GM12878 (cell line): ENCODE measurements around the gene GINM1. TPM values are rescaled to one million over a fixed set of nuclear protein-coding genes. Genes with fewer than 3 reads are reported as not detected.
A peak's percentile ranks its signal among the peaks of the same experiment; 100 is the strongest.

ENCODE experiments used
- CREM ChIP-seq: IDR thresholded peaks from 2 replicates; pipeline ENCODE4 v1.6.1; 2014; ENCODE audit warnings: antibody characterized with exemption, low read depth
- ESRRA ChIP-seq: IDR thresholded peaks from 2 replicates; pipeline ENCODE4 v1.6.1; 2012; ENCODE audit warnings: mild to moderate bottlenecking, low read length, improper control_type of control experiment
- IKZF1 ChIP-seq: fragments of 450-650 bp; conservative IDR thresholded peaks from 2 replicates; pipeline ENCODE4 v1.6.1; 2017; ENCODE audit warnings: antibody characterized with exemption, mild to moderate bottlenecking
- LARP7 ChIP-seq: fragments of 450-650 bp; IDR thresholded peaks from 2 replicates; pipeline ENCODE4 v1.6.1; 2017; ENCODE audit warnings: mild to moderate bottlenecking
- NR2C1 ChIP-seq: fragments of 450-650 bp; IDR thresholded peaks from 2 replicates; pipeline ENCODE4 v1.6.1; 2017; ENCODE audit warnings: antibody characterized with exemption, mild to moderate bottlenecking, moderate library complexity
- NRF1 ChIP-seq: conservative IDR thresholded peaks from 2 replicates; pipeline ENCODE4 v1.6.1; 2011; ENCODE audit warnings: mild to moderate bottlenecking, low read depth, low read length, improper control_type of control experiment
- PAX5 ChIP-seq: IDR thresholded peaks from 2 replicates; pipeline ENCODE4 v1.6.1; 2011; ENCODE audit warnings: low read depth, low read length, borderline replicate concordance
- POLR2AphosphoS5 ChIP-seq: IDR thresholded peaks from 2 replicates; pipeline ENCODE4 v1.6.1; 2011; ENCODE audit warnings: mild to moderate bottlenecking, low read length, inconsistent platforms
- RAD21 ChIP-seq: IDR thresholded peaks from 2 replicates; pipeline ENCODE4 v1.6.1; 2011; ENCODE audit warnings: mild to moderate bottlenecking, low read depth, low read length, moderate library complexity; ENCODE audit not compliant: insufficient read depth
- RCOR1 ChIP-seq: conservative IDR thresholded peaks from 2 replicates; pipeline ENCODE4 v1.6.1; 2012; ENCODE audit warnings: low read depth, low read length, improper control_type of control experiment
- RUNX3 ChIP-seq: IDR thresholded peaks from 2 replicates; pipeline ENCODE4 v1.6.1; 2012; ENCODE audit warnings: low read length, inconsistent platforms
- SUPT20H ChIP-seq: IDR thresholded peaks from 2 replicates; pipeline ENCODE4 v1.6.1; 2011; ENCODE audit warnings: low read depth, mild to moderate bottlenecking, low read length, moderate library complexity, borderline replicate concordance; ENCODE audit not compliant: control insufficient read depth
- TBL1XR1 ChIP-seq: IDR thresholded peaks from 2 replicates; pipeline ENCODE4 v1.6.1; 2012; ENCODE audit warnings: low read depth, low read length, improper control_type of control experiment
- ZNF24 ChIP-seq: fragments of 450-650 bp; IDR thresholded peaks from 2 replicates; pipeline ENCODE4 v1.6.1; 2017; ENCODE audit warnings: antibody characterized with exemption, mild to moderate bottlenecking
- ZSCAN29 ChIP-seq: fragments of 450-650 bp; IDR thresholded peaks from 2 replicates; pipeline ENCODE4 v1.6.1; 2017; ENCODE audit warnings: mild to moderate bottlenecking, moderate library complexity
- polyA plus RNA-seq, 11 experiments: library from polyadenylated mRNA; depleted of rRNA in 4 of 11; unstranded in 6 of 11; stranded (reverse) in 5 of 11; fragments of >200 nt; fragmentation: Nextera tagmentation in 4 of 11; fragmentation: Illumina TruSeq in 1 of 11; extraction: Ambion mirVana in 4 of 11; extraction: Trizol in 1 of 11; gene quantifications; 1 replicate in 1 of 11; 2 replicates in 10 of 11; pipeline versions ENCODE4 v1.2.1 to v1.2.3, GENCODE V29; 2011 to 2016; ENCODE audit warnings: inconsistent platforms in 2 of 11, missing spikeins in 2 of 11, low read depth in 1 of 11
- total RNA-seq, 4 experiments: library from RNA; depleted of rRNA in 3 of 4; stranded (reverse); fragments of >200 nt in 3 of 4; fragmentation: Illumina TruSeq in 1 of 4; extraction: Trizol in 1 of 4; gene quantifications; 2 replicates each; pipeline versions ENCODE4 v1.2.1 to v1.2.3, GENCODE V29; 2013 to 2021
- TF ChIP-seq, protein P1 (sequence below): IDR thresholded peaks from 2 replicates; pipeline ENCODE4 v1.6.1; 2012; ENCODE audit warnings: low read depth, low read length, improper control_type of control experiment
- TF ChIP-seq, protein P2 (sequence below): fragments of 450-650 bp; IDR thresholded peaks from 2 replicates; pipeline ENCODE4 v1.6.1; 2016; ENCODE audit warnings: mild to moderate bottlenecking, moderate library complexity, borderline replicate concordance
- TF ChIP-seq, protein P3 (sequence below): fragments of 450-650 bp; IDR thresholded peaks from 2 replicates; pipeline ENCODE4 v1.6.1; 2017; ENCODE audit warnings: antibody characterized with exemption, mild to moderate bottlenecking, moderate library complexity
- TF ChIP-seq, protein P4 (sequence below): IDR thresholded peaks from 2 replicates; pipeline ENCODE4 v1.6.1; 2012; ENCODE audit warnings: mild to moderate bottlenecking, low read depth, low read length

Gene GINM1
- total and polyA plus RNA-seq, 10 of the 15 experiments (the other 5 are each of a cell fraction or from before 2014, with no cell fraction given) = 10.6 to 38.1 (median 30.8) TPM

DNA sequence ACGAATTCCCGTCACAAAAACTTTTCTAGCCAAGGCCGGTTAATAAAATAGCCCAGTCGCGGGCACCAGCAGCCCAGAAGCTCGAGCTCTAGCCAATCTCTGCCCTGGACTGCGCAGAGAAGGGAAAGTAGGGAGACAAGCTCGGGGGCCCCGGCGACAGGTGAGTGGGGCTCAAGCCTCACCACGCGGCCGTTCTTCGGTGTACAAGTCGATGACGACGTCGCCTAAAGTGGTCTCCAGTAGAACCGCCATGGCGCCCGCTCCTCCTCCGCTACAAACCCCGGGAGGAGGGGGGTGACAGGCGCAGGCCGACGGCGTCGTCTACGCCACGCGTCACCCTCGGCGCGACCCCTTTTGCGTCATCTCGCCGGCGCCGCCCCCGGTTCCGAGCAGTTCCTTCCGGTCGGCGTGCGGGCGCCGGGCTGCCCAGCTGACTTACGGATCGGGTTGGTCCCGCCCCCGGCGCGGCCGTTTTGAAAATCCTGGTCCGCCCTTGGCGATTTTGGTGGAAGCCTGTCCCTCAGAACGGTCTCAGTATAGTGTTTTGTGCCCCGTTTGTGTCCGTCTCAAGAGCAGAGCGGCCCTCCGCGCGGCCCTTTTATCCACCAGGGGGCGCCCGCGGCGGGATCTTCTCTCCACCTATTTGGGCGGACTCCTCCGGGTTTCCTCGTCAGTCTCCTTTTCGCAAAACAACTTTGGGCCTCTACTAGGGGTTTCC is 20.3 kb upstream of the GINM1 start, which contains the start of gene PPIL4 (continued):
- TF ChIP-seq, protein P1, sequence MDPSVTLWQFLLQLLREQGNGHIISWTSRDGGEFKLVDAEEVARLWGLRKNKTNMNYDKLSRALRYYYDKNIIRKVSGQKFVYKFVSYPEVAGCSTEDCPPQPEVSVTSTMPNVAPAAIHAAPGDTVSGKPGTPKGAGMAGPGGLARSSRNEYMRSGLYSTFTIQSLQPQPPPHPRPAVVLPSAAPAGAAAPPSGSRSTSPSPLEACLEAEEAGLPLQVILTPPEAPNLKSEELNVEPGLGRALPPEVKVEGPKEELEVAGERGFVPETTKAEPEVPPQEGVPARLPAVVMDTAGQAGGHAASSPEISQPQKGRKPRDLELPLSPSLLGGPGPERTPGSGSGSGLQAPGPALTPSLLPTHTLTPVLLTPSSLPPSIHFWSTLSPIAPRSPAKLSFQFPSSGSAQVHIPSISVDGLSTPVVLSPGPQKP = peak; percentile 98
- TF ChIP-seq PAX5 (peak; percentile 42; the same call in 1 of the 2 replicates), POLR2AphosphoS5 (peak; percentile 82), TBL1XR1 (peak; percentile 58; the same call in 1 of the 2 replicates), RCOR1 (no peak), NRF1 (0 out of 2 replicates have a peak, but pooled peaks have one; percentile 24), LARP7 (peak; percentile 66), NR2C1 (peak; percentile 89), ZNF24 (no peak), IKZF1 (peak; percentile 87), RAD21 (peak; percentile 59), ESRRA (no peak), SUPT20H (no peak), ZSCAN29 (no peak), RUNX3 (peak; percentile 19), CREM (peak; percentile 100)
- TF ChIP-seq, protein P2, sequence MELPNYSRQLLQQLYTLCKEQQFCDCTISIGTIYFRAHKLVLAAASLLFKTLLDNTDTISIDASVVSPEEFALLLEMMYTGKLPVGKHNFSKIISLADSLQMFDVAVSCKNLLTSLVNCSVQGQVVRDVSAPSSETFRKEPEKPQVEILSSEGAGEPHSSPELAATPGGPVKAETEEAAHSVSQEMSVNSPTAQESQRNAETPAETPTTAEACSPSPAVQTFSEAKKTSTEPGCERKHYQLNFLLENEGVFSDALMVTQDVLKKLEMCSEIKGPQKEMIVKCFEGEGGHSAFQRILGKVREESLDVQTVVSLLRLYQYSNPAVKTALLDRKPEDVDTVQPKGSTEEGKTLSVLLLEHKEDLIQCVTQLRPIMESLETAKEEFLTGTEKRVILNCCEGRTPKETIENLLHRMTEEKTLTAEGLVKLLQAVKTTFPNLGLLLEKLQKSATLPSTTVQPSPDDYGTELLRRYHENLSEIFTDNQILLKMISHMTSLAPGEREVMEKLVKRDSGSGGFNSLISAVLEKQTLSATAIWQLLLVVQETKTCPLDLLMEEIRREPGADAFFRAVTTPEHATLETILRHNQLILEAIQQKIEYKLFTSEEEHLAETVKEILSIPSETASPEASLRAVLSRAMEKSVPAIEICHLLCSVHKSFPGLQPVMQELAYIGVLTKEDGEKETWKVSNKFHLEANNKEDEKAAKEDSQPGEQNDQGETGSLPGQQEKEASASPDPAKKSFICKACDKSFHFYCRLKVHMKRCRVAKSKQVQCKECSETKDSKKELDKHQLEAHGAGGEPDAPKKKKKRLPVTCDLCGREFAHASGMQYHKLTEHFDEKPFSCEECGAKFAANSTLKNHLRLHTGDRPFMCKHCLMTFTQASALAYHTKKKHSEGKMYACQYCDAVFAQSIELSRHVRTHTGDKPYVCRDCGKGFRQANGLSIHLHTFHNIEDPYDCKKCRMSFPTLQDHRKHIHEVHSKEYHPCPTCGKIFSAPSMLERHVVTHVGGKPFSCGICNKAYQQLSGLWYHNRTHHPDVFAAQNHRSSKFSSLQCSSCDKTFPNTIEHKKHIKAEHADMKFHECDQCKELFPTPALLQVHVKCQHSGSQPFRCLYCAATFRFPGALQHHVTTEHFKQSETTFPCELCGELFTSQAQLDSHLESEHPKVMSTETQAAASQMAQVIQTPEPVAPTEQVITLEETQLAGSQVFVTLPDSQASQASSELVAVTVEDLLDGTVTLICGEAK = peak; percentile 84
- TF ChIP-seq, protein P3, sequence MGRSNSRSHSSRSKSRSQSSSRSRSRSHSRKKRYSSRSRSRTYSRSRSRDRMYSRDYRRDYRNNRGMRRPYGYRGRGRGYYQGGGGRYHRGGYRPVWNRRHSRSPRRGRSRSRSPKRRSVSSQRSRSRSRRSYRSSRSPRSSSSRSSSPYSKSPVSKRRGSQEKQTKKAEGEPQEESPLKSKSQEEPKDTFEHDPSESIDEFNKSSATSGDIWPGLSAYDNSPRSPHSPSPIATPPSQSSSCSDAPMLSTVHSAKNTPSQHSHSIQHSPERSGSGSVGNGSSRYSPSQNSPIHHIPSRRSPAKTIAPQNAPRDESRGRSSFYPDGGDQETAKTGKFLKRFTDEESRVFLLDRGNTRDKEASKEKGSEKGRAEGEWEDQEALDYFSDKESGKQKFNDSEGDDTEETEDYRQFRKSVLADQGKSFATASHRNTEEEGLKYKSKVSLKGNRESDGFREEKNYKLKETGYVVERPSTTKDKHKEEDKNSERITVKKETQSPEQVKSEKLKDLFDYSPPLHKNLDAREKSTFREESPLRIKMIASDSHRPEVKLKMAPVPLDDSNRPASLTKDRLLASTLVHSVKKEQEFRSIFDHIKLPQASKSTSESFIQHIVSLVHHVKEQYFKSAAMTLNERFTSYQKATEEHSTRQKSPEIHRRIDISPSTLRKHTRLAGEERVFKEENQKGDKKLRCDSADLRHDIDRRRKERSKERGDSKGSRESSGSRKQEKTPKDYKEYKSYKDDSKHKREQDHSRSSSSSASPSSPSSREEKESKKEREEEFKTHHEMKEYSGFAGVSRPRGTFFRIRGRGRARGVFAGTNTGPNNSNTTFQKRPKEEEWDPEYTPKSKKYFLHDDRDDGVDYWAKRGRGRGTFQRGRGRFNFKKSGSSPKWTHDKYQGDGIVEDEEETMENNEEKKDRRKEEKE = no peak
- TF ChIP-seq, protein P4, sequence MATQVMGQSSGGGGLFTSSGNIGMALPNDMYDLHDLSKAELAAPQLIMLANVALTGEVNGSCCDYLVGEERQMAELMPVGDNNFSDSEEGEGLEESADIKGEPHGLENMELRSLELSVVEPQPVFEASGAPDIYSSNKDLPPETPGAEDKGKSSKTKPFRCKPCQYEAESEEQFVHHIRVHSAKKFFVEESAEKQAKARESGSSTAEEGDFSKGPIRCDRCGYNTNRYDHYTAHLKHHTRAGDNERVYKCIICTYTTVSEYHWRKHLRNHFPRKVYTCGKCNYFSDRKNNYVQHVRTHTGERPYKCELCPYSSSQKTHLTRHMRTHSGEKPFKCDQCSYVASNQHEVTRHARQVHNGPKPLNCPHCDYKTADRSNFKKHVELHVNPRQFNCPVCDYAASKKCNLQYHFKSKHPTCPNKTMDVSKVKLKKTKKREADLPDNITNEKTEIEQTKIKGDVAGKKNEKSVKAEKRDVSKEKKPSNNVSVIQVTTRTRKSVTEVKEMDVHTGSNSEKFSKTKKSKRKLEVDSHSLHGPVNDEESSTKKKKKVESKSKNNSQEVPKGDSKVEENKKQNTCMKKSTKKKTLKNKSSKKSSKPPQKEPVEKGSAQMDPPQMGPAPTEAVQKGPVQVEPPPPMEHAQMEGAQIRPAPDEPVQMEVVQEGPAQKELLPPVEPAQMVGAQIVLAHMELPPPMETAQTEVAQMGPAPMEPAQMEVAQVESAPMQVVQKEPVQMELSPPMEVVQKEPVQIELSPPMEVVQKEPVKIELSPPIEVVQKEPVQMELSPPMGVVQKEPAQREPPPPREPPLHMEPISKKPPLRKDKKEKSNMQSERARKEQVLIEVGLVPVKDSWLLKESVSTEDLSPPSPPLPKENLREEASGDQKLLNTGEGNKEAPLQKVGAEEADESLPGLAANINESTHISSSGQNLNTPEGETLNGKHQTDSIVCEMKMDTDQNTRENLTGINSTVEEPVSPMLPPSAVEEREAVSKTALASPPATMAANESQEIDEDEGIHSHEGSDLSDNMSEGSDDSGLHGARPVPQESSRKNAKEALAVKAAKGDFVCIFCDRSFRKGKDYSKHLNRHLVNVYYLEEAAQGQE = no peak
